Fibroblast of pulmonary artery (primary cell): Measurements from ENCODE around the gene TRIM44.
"Not testable (repeated sequence)": the region's sequence is repeated elsewhere in the genome, so short reads cannot be mapped to it uniquely, and the experiment has no call there.

Source experiments
- DNase-seq: peaks from one replicate; pipeline ENCODE4 v3.0.0-alpha.2; 2010; ENCODE audit warnings: low read depth
- H3K4me3 ChIP-seq: replicated peaks from 2 replicates; pipeline ENCODE4 v1.5.1; 2011; ENCODE audit warnings: low read depth, mild to moderate bottlenecking, control low read depth, low read length, moderate library complexity
- CTCF ChIP-seq: IDR thresholded peaks from 2 replicates; pipeline ENCODE4 v1.5.1; 2011; ENCODE audit warnings: mild to moderate bottlenecking, control low read depth, low read length, inconsistent platforms; ENCODE audit errors: missing control alignments

The TRIM44 gene

DNA sequence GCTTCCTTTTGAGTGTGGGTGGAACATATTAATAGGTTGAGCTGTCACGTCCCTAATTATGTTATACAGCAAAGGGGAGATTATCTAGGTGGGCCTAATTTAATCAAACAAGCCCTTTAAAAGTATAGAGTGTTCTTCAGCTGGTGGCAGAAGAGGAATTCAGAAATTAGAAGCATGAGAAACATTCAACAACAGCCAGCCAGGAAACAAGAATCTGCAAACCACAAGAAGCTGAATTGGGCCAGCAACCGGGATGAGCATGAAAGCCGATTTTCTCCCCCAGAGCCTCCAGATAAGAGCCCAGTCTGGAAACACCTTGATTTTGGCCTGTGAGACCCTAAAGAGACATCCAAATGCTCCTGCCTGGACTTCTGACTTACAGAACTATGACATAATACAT is 175.5 kb downstream of the TRIM44 start:
- H3K4me3 ChIP-seq: no peak overlapping the region
- no peak for TF ChIP-seq CTCF
- DNase-seq: no peak

GRCh38 chr11:35838697-35839367 is 176.3 kb downstream of the TRIM44 start:
- DNase-seq, H3K4me3 ChIP-seq: not testable (repeated sequence)

GRCh38 chr11:35839368-35840161 is 177.0 kb downstream of the TRIM44 start:
- no peak for TF ChIP-seq CTCF
- no peak for DNase-seq
- no peak overlapping the region for H3K4me3 ChIP-seq

- TF ChIP-seq CTCF: no peak
- DNase-seq: no peak
- no peak overlapping the region for H3K4me3 ChIP-seq
Observed at GRCh38 chr11:35841733-35842132, 179.2 kb downstream of the TRIM44 start.

DNA sequence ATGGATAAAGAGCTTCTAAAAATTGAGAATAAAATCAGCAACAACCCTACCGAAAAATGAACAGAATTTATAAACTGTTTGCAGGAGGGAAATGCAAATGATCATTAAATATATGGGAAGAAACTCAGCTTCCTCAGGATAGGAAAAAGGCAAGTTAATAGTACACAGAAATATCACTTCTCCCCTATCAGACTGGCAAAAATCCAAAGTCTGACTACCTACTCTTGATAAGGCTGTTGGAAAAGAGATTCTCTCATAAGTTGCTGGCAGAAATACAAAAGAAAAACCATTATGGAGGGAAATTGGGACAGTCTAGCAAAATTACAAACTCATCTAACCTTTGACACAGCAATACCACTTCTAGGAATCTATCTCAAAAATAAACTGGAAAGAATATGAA is 180.4 kb downstream of the TRIM44 start:
- TF ChIP-seq CTCF: no peak
- no peak for DNase-seq
- no peak overlapping the region for H3K4me3 ChIP-seq

DNA sequence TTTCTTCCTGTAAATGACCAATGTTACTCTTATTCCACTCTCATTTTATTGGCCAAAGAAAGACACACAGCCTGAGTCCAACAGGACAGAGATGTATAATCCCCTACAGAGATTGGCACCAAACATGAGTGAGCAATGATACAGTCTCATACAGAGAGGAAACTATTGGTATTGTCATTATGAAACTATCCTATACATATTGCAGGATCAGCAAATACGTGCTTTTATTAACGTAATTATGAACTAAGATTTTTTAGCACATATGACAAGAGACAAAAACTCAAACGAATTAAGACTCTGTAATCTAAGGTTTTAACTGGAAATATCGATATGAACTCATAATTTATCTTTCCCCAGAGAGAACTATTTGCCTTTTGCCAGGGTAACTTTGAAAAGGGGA is 182.0 kb downstream of the TRIM44 start:
- TF ChIP-seq CTCF: no peak
- DNase-seq: no peak
- H3K4me3 ChIP-seq: no peak overlapping the region

DNA sequence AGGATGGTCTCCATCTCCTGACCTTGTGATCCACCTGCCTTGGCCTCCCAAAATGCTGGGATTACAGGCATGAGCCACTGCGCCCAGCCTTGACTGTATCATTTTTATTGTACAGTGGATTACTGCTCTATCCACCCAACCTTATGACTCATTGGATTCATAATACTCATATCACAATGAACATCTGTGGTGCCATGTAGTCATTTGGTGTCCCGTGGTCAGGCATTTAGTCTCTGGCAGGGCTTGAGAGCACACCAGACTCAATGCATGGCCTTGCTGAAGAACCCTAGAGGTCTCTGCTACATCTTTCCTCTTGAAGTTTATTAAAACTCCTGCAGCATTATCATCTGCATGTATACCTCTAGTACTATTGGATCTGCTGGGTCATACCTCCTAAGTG is 183.3 kb downstream of the TRIM44 start:
- no peak for TF ChIP-seq CTCF
- no peak for DNase-seq
- no peak overlapping the region for H3K4me3 ChIP-seq
